HG02588 (cell line): ENCODE results near the gene LGALS12.
"Not testable (repeated sequence)": the region's sequence is repeated elsewhere in the genome, so short reads cannot be mapped to it uniquely, and the experiment has no call there.

ENCODE experiments used
- ATAC-seq: cut with Tn5 transposase; IDR thresholded peaks from one replicate; pipeline ENCODE4 v1.9.1; 2021; ENCODE audit warnings: mild to moderate bottlenecking, moderate library complexity; ENCODE audit not compliant: unreplicated experiment

LGALS12 gene

DNA sequence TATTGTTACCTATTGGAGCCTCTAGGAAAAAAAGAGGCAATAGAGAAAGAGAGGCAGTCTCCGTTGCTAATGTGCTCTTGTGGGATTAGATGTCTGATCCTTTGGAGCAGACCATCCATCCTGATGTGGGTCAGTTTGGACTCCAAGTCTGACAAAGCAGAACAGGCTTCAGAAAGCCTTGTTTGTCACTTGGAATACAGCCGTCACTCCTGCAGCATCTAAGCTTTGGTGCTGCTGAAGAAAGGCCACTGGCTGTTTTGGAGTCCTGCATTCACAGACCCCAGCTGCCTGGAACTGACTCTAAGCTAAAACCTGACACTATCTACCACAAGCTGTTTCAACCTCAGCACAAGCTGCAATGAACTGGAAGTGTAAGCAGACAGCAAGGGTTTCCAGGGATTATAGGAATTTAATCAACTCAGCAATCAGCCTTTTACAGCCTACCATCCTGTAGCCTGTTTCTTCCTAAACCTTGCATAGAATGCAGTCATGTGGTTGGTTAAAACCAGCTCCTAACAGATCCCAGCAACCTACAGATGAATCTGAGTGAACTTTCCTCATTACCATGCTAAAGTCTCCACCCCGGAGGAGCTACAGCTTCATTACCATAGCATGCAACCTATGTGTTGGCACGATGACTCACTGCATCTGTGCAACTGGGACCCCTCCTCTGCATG lies 27.1 kb downstream of the LGALS12 start:
- no peak for ATAC-seq

DNA sequence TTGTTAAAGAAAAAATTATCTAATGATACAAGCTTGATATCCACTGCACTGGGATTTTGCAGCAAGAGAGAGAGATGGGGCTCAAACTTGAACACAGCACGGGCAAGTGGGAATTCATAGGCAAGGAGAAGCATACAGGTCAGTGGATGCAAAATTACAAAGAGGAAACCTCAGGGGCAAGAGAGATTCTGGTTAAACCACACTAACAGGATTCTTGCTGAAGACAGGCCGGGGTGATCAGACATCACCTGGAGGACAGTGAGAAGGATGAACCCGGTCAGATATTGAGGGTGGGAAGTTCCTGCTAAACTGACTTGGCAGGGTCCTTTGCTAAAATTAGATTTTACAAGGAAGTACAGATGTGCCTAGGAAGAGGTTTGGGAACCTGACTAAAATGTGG lies 28.2 kb downstream of the LGALS12 start:
- no peak for ATAC-seq

DNA sequence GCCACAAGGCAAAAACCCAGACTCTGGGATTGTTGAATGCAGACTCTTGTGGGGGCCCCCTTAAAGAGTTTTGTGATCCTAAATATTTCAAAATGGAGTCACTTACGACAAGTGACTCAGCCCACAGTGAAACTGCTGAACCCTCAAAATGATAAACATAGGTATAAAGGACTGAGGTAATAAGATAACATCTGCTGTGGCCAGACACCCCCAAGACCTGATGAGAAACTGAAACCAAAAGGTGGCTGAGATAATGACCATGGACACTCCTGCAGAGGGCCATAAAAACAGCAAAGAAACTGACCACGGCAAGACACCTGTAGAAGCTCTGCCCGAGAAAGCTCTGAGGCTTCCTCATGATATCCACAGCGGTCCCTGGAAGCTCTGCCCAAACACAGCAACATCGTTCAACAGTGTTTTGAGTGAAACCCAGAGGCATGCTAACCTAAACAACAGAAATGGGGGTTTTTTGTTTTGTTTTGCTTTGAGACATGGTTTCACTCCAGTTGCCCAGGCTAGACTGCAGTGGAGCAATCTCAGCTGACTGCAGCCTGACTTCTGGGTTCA lies 29.1 kb downstream of the LGALS12 start:
- ATAC-seq: peak; percentile 41

DNA sequence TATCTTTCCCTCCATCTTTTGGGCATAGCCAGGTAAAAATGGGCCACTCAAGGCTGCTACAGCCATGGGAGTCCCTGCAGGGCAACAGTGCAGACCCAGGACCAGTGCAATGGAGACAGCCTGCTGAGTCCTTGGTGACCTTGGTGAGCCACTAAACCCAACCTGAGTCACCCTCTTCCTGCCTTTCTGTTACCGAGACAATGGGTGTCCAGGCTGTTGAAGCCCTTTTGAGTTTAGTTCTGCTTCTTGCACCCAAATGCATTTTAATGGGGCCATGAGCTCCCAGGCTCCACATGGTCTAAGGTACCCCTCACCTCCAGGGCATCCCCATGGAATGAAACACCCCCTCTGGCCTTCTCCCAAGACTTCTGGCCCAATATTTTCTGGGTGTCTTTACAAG lies 29.9 kb downstream of the LGALS12 start:
- ATAC-seq: no peak

DNA sequence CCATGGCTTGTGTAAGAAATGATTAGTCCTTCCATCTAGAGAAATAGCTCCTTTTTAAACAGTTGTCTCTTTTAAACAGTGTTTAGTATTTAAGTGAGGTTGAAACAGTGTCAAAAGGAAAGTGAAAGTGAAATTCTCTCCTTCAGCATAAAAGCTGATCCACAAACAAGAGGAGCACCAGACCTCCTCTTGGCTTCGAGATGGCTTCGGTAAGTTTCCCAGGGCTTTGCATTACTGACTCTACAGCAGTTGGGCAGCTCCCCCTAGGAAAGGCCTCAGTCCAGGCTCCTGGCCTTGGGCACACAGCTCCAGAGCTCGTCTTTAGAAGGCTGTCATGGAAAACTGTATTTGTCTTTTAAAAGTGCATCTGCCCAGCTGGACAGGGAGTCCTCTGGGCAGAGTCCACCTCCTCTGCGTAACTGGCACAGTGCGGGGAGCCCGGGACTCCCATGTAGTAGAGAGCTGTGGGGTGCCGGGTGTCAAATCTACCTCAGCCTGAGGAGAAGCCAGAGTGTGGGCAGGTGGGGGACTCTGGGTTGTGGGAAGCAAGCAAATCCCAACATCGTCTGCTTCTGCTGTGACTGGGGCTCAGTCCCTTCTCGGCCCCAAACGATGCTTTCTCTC lies 30.9 kb downstream of the LGALS12 start, which contains the start of gene PLAAT4:
PLAAT4 (plus strand) TSS at position 140 of the 624 bp plus-strand sequence; CDS start at position 201, 61 bp downstream.
- no peak for ATAC-seq

DNA sequence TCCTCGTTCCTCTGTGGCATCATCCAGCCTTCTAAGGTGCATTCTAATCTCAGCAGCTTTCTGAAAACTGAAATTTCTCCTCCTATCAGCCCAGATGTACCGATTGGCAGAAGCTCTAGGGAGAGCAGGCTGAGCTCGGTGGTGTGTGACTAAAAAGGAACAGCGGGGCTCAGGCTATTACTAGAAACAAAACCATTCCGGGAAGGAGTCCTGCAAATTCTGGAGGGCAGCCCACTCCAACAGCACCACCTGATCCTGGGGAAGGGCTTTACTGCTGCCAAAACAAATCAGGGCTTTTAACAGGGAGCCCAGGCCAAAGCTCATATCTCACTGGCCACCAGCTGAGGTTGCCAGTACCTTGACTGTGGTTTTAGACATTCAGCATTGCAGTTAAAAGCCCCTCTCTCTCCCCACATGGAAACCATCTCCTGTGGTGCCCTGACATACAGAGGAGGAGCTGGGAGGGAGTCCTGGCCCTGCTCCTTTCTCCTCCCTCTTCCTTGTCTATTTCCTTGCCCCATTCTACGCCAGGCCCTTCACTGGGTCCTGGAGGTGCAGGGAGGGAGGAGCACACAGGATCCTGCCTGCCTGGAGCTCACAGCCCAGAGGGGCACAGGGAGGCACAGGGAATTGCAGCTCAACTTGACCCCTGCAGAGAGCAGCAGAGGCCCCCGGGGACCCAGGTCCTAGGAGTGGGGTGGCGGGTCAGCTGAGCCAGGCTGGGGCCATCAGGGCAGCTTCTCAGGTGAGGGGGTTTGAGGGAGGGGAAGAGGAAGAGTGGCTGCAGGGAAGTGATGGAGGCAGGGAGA lies 31.6 kb downstream of the LGALS12 start:
- no peak for ATAC-seq

DNA sequence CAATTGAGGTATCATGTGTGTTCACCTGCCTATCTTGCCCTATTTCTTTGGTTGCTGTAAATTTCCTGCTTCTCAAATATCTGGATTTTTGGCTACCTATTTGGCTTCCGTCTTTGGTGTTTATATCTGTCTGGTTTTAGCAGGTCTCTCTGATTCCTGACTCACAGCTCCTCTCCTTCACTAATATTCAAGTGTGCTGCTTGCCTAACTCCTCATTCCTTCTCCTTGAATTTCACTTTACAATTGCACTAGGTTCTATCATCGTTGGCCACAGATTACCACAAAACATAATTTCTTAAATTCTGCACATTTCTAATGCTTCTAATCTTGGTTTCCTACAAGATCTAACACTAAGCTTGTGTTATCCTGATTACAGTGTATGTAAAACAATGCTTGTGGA lies 36.6 kb downstream of the LGALS12 start:
- not testable (repeated sequence) for ATAC-seq

DNA sequence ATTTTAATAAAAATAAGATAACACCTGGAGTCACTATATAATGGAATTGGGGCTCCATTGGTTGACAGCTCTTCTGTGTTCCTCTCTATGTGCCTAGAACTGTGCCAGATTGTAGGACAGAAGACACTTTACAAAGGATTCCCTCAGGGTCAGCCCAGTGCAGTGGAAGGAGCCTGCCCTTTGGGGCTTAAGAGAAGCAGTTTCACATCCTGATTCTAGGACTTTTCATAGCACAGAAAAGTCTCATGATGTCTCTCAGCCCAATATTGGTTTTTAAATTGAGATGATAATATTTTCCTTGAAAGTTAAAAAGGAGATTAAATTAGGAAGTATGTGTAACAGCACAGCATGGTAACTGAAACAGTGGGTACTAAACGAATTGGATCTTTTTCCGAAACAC lies 37.8 kb downstream of the LGALS12 start:
- ATAC-seq: no peak

DNA sequence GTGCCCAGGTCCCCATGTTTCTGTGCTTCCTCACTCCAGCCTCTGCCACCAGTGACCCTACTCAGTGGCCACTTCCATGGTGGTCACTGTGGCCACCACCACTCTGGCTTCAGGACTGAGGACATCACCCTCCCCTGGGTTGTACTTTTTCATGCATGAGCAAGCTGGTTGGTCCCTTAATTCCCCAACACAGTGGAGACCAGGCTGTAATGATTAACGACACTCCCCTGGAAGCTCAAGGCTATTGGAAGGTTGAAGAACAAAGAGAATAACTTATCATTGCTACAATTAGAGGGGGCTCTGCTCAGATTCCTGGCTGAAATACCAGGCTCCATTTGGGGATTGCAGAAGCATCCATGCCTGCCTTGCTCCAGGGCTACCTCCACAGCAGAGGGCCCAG lies 41.2 kb downstream of the LGALS12 start:
- no peak for ATAC-seq

DNA sequence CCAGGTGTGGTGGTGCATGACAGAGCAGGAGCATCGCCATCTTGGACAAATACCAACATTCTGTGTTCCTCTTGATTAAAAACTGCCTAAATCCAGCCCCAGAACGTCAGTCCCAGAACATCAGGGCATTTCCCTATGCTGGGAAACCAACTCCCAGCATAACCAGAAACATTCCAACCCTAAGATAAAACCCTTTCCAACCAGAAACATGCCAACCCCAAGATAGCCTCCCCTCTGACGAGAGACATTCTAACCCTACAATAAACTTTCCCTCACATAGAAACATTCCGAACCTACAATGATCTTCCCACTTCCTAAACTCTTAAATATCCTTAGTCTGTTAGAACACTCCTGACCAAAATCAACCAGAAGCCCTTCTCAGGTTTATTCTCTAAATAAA lies 42.3 kb downstream of the LGALS12 start:
- ATAC-seq: no peak

DNA sequence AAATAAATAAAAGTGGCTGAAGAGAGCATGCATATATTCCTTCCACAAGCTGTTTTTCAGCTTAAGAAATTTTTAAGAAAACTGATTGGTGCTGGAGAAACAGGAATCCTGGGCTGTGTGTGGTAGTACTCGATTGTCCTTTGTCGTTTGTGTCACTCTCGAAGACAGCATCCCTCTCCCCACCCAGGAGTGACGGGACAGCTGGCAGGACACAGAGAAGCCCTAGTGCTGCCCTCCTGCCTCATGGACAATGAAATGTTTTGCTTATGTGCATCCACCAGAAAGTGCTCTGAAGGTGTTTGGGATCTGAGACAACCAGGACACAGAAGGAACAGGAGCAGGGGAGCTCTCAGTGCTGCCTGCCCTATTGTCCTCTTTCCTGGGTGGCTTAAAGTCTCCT lies 43.5 kb downstream of the LGALS12 start:
- no peak for ATAC-seq

DNA sequence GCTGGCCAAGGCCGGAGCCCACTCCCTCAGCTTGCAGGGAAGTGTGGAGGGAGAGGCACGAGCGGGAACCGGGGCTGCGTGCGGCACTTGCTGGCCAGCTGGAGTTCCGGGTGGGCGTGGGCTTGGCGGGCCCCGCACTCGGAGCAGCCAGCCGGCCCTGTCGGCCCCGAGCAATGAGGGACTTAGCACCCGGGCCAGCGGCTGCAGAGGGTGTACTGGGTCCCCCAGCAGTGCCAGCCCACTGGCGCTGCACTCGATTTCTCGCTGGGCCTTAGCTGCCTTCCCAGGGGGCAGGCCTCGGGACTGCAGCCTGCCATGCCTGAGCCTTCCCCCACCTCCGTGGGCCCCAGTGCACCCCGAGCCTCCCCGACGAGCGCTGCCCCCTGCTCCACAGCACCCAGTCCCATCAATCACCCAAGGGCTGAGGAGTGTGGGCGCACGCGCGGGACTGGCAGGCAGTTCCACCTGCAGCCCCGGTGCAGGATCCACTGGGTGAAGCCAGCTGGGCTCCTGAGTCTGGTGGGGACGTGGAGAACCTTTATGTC lies 44.3 kb downstream of the LGALS12 start:
- ATAC-seq: not testable (repeated sequence)

DNA sequence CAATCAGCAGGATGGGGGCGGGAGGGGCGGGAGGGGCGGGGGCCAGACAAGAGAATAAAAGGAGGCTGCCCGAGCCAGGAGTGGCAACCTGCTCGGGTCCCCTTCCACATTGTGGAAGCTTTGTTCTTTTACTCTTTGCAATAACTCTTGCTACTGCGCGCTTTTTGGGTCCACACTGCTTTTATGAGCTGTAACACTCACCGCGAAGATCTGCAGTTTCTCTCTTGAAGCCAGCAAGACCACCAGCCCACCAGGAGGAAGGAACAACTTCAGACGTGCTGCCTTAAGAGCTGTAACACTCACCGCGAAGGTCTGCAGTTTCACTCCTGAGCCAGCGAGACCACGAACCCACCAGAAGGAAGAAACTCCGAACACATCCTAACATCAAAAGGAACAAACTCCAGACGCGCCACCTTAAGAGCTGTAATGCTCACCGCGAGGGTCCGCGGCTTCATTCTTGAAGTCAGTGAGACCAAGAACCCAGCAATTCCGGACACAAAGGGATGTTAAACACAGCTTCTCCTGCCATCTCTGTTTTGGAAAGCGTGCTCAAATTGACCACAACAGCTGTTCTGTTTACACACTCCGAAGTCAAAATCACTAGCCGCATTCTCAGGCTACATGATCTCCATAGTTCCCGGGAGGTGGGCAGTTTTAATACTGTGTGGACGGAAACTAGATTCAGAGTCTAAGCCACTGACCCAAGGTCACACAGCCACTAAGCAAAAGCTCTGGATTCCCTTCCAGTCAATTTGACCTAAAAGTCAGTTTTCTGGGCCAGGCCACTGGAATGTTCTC lies 45.4 kb downstream of the LGALS12 start:
- no peak for ATAC-seq

DNA sequence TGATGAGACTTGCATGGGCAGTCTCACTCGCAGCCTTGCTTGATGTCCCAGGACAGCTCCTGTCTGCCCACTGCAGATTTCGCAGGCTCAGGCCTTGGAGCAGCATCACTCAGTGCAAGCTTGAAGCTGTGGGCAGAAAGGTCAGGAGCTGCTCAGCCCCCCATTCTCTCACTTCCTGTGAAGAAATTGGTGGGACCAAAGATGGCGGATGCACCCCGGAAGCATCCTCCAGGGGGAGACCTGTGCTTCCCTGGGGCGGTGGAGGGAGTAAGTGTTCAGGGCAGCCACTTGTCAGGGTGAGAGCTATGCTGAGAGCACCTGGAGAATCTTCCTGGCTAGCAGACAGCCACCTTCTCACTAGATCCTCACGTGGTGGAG lies 46.0 kb downstream of the LGALS12 start:
- ATAC-seq: no peak

DNA sequence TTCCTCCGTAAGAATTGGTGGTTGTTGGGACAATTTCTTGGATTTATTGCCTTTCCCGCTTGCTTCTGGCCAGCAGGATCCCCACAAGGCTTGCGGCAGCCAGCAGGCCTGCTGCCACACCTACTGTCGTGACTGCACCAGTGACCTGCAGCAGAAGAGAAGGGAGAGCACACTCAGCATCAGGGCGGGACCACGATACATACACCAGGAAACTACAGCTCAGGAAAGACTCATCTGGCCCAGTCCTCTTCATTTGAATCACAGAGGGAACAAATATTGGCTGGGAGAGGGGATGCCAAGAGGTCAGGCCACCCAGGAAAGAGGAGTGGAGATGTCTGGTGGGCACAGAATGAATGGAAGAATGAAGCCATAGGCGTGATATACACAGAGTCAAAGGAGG lies 47.0 kb downstream of the LGALS12 start:
- no peak for ATAC-seq

DNA sequence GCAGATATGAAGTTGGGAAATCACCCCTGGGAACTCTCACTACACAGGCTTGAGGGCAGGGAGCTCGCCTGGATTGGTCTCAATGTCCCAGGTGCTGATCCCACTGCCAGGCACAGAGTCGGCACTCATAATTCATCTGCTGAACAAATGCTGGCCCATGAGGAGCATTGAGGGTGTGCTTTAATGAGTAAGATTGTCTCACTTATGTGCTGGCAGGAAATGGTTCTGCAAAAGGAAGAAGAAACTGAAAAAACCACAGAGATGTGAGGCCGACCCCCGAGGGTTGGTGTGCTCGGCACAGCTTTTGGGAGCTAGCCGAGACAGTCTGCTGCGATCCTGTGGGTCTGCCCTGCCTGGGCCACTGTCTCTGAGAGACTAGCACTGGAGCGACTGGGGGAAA lies 47.9 kb downstream of the LGALS12 start:
- ATAC-seq: peak; percentile 55

DNA sequence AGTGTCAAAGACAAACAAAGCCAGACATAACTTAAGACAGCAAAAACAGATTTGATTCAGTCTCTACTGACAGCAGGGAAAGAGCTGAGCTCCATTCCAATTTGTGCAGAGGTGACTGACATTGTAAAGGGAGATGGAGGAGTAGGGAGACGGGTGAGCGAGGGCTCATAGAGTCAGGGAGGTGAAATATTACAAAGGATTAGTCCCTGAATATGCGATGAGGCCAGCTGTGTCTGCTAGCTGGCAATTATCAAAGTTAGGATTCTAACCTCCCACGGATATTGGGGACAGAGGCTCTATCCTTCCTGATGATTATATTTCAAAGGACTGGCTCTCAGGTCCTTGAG lies 49.0 kb downstream of the LGALS12 start:
- ATAC-seq: no peak

DNA sequence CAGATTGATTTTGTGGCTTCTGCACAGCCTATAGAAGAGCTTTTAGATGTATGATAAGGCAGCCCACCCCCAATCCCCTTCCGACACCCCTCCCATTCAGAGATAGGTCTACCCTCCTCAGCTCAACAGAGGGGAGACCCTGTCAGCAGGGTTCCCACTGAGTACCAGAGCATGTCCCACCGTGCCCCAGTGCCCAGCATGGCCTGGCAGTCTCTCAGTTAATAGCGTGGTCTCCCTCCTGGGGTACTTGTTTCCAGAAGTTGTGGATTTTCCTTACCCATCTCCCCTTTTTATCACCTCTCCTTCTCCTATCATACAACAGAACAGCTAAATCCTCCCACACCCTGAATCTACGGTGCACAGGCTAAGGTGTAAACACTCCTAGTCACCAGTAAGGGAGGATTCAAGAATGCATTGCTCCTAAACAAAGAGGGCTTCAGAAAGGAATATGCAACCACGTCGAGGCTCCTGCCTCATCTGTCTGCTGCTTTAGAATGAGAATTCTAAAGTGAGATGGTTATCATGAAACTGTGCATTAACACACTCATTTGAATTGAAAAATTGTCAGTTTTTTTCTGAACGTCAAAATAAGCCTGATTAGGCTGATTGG lies 50.6 kb downstream of the LGALS12 start:
- ATAC-seq: no peak

DNA sequence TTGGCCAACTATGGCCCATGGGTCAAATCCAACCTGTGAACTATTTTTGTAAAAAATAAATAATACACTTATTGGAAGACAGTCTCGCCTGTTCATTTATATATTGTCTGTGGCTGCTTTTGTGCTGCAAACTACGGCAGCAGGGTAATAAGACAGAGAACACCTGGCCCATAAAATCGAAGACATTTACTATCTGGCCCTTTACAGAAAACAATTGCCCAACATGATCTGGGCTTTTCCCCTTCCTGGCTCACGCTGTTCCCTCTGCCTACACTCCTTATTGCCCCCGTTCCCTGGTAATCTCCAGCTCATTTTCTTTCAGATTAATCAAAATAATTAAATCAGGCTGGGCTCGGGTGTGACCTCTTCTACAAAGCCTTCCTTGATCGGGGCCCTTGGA lies 51.7 kb downstream of the LGALS12 start:
- no peak for ATAC-seq

DNA sequence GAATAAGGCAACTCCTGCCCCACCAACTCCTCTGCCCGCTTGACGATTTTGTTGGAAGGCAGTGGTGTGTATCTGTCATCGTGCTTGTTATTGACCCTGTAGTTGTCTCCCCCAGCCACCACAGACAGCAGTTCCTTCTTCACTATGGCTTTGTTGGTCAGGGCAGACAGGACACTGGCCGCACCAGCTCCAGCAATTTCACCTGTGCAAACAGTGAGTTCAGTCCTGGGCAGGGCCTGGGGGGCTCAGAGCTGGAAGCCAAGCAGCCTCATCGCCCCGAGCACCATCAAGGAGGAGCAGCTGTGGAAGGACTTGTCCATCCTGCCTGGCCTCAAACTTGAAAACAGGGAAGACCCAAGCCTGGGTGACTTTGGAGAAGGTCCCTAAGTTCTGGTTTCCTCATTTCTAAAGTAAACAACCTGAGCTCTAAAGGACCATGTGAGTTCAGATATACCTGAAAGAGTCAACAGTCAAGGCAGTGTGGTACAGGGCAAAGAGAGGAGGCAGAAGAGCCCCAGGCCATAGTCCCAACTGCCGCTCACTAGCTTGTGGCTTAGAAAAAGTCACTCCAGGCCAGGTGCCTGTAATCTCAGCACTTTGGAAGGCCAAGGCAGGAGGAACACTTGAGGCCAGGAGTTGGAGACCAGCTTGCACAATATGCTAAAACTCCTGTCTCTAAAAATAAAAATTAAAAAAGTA lies 52.7 kb downstream of the LGALS12 start:
- ATAC-seq: no peak
